Measurements from ENCODE around the gene PAH.

- TF ChIP-seq TAF1 (IDR thresholded peaks at IDR 0.05; ENCODE audit: low read depth, low read length) (no peak), POLR2A (IDR thresholded peaks at IDR 0.05; ENCODE audit: low read depth, low read length) (no peak)
These were observed 9.1 kb downstream of the PAH start for GRCh38 chr12:102907918-102908317.

Measured in GM12891 (cell line).